IMR-90 (cell line): ENCODE data around the gene PDE5A.
"Not testable (repeated sequence)": the region's sequence is repeated elsewhere in the genome, so short reads cannot be mapped to it uniquely, and the experiment has no call there.

Experiments used
- CHD1 ChIP-seq: IDR thresholded peaks from 2 replicates; pipeline ENCODE4 v1.6.1; 2012; ENCODE audit warnings: low read depth, low read length, improper control_type of control experiment
- CTCF ChIP-seq: conservative IDR thresholded peaks from 2 replicates; pipeline ENCODE4 v1.5.1; 2012; ENCODE audit warnings: mild to moderate bottlenecking, low read depth, low read length, improper control_type of control experiment
- ELK1 ChIP-seq: fragments of 150-350 bp; IDR thresholded peaks from 2 replicates; pipeline ENCODE4 v1.6.1; 2016; ENCODE audit warnings: low read depth, mild to moderate bottlenecking, low read length, moderate library complexity, borderline replicate concordance
- MAFK ChIP-seq: IDR thresholded peaks from 2 replicates; pipeline ENCODE4 v1.6.1; 2012; ENCODE audit warnings: low read depth, low read length, improper control_type of control experiment
- MXI1 ChIP-seq: IDR thresholded peaks from 2 replicates; pipeline ENCODE4 v1.6.1; 2012; ENCODE audit warnings: low read depth, mild to moderate bottlenecking, low read length, moderate library complexity, borderline replicate concordance
- POLR2A ChIP-seq: IDR thresholded peaks from 2 replicates; pipeline ENCODE4 v1.6.1; 2012; ENCODE audit warnings: mild to moderate bottlenecking, low read depth, low read length
- RCOR1 ChIP-seq: IDR thresholded peaks from 2 replicates; pipeline ENCODE4 v1.6.1; 2012; ENCODE audit warnings: mild to moderate bottlenecking, low read length, improper control_type of control experiment; ENCODE audit not compliant: insufficient replicate concordance
- USF2 ChIP-seq: fragments of 150-350 bp; IDR thresholded peaks from 2 replicates; pipeline ENCODE4 v1.6.1; 2017; ENCODE audit warnings: mild to moderate bottlenecking, antibody characterized with exemption, low read length, low read depth

GRCh38 chr4:119470737-119471063 lies 157.9 kb downstream of the PDE5A start:
- TF ChIP-seq POLR2A, CTCF, CHD1, USF2, RCOR1, ELK1, MAFK, MXI1: not testable (repeated sequence)
